Tibial artery (tissue), 4 donors: ENCODE data around the gene VCL.
A peak's percentile ranks its signal among the peaks of the same experiment; 100 is the strongest.

Experiments
- DNase-seq, 2 donors: peaks; one replicate each; pipeline ENCODE4 v3.0.0-alpha.2; 2019
- H3K27ac ChIP-seq, 2 donors: fragments of 200-600 bp; sonication (generic) in 1 of 2; 1 replicate in 1 of 2; 2 replicates in 1 of 2; pipeline ENCODE4 v1.5.1; 2018 to 2019; ENCODE audit warnings: mild to moderate bottlenecking in 1 of 2
- H3K27me3 ChIP-seq, 2 donors: fragments of 200-600 bp; sonication (generic) in 1 of 2; one replicate each; pipeline versions ENCODE4 v1.5.1 to v1.6.0; 2016 to 2019
- H3K36me3 ChIP-seq, 3 donors: fragments of 200-600 bp; sonication (generic) in 2 of 3; one replicate each; pipeline ENCODE4 v1.5.1; 2016 to 2019; ENCODE audit warnings: mild to moderate bottlenecking in 2 of 3
- H3K4me1 ChIP-seq, 4 donors: fragments of 200-600 bp; sonication (generic) in 2 of 4; 1 replicate in 3 of 4; 2 replicates in 1 of 4; pipeline ENCODE4 v1.5.1; 2016 to 2019
- H3K4me3 ChIP-seq, 2 donors: fragments of 200-600 bp; sonication (generic) in 1 of 2; 1 replicate in 1 of 2; 2 replicates in 1 of 2; pipeline ENCODE4 v1.5.1; 2018 to 2019; ENCODE audit warnings: mild to moderate bottlenecking in 2 of 2
- H3K9me3 ChIP-seq, 3 donors: fragments of 200-600 bp; sonication (generic) in 1 of 3; one replicate each; pipeline ENCODE4 v1.5.1; 2016 to 2019
- intact Hi-C: fragments of 100-400 bp; cut with DNase I; formaldehyde crosslinking; loops from one replicate; pipeline ENCODE4 v1.15.0; 2023; ENCODE audit warnings: low total_unique reads
- TF ChIP-seq, protein P1 (sequence below), 2 experiments: fragments of 200-600 bp in 1 of 2; fragments of 450-650 bp in 1 of 2; IDR thresholded peaks; one replicate each; pipeline ENCODE4 v1.5.1; 2017 to 2019; ENCODE audit warnings: antibody characterized with exemption in 2 of 2, mild to moderate bottlenecking in 1 of 2, moderate library complexity in 1 of 2

The VCL gene

DNA sequence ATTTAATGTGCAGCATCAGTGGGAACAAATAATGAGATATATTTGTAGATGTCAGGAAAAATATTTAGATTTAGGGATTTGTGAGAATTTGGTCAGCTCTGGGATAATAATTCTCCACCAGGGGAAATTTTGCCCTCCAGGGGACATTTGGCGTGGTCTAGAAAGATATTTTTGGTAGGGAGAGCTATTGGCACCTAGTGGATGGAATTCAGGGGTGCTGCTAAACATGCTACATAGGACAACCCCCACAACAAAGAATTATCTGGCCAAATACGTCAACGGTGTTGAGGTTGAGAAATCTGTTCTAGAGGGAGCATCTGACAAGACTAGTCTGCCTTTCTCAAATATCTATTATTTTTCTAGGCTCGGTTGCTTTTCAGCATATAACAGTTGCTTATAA is 155.2 kb downstream of the VCL start:
- Histone ChIP-seq H3K27ac (no peak overlapping the region), H3K4me1 (peaks cover 0 to 42% (median 32%) of the 10 kb centered on the region in 4 donors), H3K36me3 (no peaks in the 10 kb centered on the region), H3K9me3 (no peaks in the 10 kb centered on the region), H3K27me3 (no peaks in the 10 kb centered on the region), H3K4me3 (no peak overlapping the region)
- DNase-seq: no peak
- intact Hi-C loops: no loop called here
- TF ChIP-seq, protein P1, sequence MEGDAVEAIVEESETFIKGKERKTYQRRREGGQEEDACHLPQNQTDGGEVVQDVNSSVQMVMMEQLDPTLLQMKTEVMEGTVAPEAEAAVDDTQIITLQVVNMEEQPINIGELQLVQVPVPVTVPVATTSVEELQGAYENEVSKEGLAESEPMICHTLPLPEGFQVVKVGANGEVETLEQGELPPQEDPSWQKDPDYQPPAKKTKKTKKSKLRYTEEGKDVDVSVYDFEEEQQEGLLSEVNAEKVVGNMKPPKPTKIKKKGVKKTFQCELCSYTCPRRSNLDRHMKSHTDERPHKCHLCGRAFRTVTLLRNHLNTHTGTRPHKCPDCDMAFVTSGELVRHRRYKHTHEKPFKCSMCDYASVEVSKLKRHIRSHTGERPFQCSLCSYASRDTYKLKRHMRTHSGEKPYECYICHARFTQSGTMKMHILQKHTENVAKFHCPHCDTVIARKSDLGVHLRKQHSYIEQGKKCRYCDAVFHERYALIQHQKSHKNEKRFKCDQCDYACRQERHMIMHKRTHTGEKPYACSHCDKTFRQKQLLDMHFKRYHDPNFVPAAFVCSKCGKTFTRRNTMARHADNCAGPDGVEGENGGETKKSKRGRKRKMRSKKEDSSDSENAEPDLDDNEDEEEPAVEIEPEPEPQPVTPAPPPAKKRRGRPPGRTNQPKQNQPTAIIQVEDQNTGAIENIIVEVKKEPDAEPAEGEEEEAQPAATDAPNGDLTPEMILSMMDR (IDR thresholded peaks at IDR 0.05): peak; percentile 32 to 47

DNA sequence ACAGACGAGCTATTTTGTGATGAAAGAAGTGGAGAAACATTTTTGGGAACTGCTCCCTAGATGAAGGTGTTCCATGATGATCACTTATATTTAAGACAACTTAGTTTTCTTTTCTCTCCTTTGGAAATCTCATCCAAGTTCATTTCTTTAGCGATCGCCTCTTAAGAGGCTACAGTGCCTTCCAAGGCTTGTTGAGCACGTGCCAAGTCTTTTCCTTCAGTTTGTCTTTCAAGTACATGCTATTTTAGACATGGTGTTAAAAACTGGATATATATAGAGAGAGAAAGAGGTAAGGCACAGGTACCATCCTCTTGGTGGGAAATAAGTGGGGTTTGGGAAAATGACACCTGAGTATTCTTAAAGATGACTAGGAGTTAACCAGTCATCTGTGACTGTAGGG is 155.8 kb downstream of the VCL start:
- no peak overlapping the region for H3K27ac ChIP-seq
- no peaks in the 10 kb centered on the region for H3K9me3 ChIP-seq
- no peak for DNase-seq
- intact Hi-C loops: no loop called here
- H3K4me3 ChIP-seq: no peak overlapping the region
- TF ChIP-seq, protein P1 (IDR thresholded peaks at IDR 0.05): no peak
- peaks cover 0 to 39% (median 32%) of the 10 kb centered on the region in 4 donors for H3K4me1 ChIP-seq
- no peaks in the 10 kb centered on the region for H3K27me3 ChIP-seq
- no peaks in the 10 kb centered on the region for H3K36me3 ChIP-seq

DNA sequence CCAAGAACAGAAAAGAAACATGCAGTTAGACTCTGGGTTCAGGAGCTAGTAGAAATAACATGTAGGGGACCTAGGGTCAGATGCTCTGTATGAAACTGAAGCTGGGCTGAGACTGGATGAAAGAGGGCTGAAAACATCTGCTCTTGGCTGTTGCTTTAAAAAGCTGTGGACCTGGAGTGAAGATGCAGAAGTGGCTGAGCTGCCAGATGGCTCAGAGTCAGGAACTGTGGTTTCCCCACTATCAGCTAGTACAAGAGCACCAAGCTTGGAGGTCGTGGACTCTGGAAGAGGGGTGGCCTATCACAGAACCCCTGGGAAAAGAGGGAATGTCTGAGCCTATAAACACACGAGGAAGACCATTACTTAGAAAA is 159.0 kb downstream of the VCL start:
- Histone ChIP-seq H3K36me3 (peaks cover 0 to 3% (median 0%) of the 10 kb centered on the region in 3 donors), H3K27ac (no peak overlapping the region), H3K9me3 (no peaks in the 10 kb centered on the region), H3K27me3 (no peaks in the 10 kb centered on the region), H3K4me1 (peaks cover 0 to 23% (median 19%) of the 10 kb centered on the region in 4 donors), H3K4me3 (no peak overlapping the region)
- intact Hi-C loops: no loop called here
- TF ChIP-seq, protein P1 (IDR thresholded peaks at IDR 0.05): no peak
- DNase-seq: no peak

DNA sequence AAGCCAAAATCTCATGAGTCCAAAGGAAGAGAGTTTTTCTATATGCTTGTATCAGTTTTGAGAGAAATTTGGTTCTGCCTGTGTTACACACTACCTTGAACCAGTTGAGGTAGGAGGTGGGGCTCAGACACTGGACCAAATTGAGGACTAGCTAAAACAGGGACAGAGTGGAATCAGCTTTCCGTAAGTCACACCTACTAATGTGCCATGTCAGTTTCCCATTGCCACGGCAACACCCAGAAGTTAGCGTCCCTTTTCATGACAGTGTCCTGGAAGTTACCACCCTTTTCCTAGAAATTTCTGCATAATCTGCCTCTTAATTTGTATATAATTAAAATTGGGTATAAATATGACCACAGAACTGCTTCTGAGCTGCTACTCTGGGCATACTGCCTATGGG is 162.1 kb downstream of the VCL start:
- Histone ChIP-seq H3K4me3 (no peak overlapping the region), H3K27ac (no peak overlapping the region), H3K36me3 (peaks cover 0 to 3% (median 0%) of the 10 kb centered on the region in 3 donors), H3K27me3 (no peaks in the 10 kb centered on the region), H3K9me3 (no peaks in the 10 kb centered on the region), H3K4me1 (peaks cover 0 to 9% (median 0%) of the 10 kb centered on the region in 4 donors)
- DNase-seq: no peak
- intact Hi-C loops: loop anchor here (10.0 kb wide), 1 partner anchor 75 kb away; no protein-coding TSS in a partner anchor
- TF ChIP-seq, protein P1 (IDR thresholded peaks at IDR 0.05): no peak

DNA sequence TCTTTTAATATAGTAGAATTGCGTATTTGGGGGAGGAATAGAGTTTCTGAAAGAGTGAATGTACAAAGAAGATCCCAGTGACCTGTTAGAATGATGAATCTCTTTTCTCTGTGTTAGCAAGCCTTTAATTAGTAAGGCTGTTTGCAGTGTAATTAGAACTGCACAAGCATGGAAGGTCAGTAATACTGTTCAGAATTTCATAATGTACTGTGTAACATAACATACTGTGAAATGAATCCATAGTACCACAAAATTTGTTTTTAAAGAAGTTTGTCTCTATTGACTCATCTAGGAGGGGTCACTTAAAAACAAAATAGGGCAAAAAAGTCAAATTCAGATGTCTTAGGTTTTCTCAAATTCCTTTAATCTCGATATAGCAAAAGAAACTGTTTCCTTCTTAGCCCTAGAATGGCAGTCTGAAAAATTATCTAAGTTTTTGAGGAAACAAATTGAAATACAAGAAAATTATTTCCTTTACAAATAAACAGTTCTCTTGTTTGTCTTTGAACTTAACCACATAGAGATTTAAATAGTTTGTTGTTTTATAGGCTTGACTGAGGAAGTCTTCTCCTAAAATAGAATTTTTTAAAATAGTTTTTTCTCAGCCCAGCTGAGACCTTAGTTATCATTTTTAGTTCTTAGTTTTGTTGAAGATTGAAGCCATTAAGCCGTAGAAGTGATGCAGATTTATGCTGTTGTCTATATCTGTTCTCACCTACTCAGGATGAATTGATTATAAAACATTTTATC is 165.6 kb downstream of the VCL start:
- intact Hi-C loops: loop anchor here (10.0 kb wide), 1 partner anchor 71 kb away; no protein-coding TSS in a partner anchor
- H3K36me3 ChIP-seq: peaks cover 0 to 3% (median 0%) of the 10 kb centered on the region in 3 donors
- H3K4me1 ChIP-seq: peaks cover 0 to 9% (median 0%) of the 10 kb centered on the region in 4 donors
- no peak overlapping the region for H3K4me3 ChIP-seq
- H3K27ac ChIP-seq: no peak overlapping the region
- no peaks in the 10 kb centered on the region for H3K9me3 ChIP-seq
- no peaks in the 10 kb centered on the region for H3K27me3 ChIP-seq
- DNase-seq: no peak
- TF ChIP-seq, protein P1 (IDR thresholded peaks at IDR 0.05): no peak
